ENCODE data around the gene UPP1. TPM values are rescaled to one million over a fixed set of nuclear protein-coding genes. Genes with fewer than 3 reads are reported as not detected.

UPP1 gene
- 58.2 to 97.8 TPM (median 77.8 TPM) in 5 replicates for total RNA-seq (2022; extraction: Qiagen RNA extraction)

GRCh38 chr7:48089046-48090003 lies at the start of gene UPP1:
UPP1 (plus strand) TSS chr7:48089265; CDS start chr7:48094784, 5,519 bp downstream.

Other genes starting within 250 kb of the UPP1 start
- gene PKD1L1, start 140.8 kb upstream of the UPP1 start, total RNA-seq (2022; extraction: Qiagen RNA extraction) = 0.07 to 0.44 TPM (median 0.32 TPM) in 5 replicates
- 16.2 to 20.6 TPM (median 18.0 TPM) in 5 replicates for gene HUS1, start 109.7 kb upstream of the UPP1 start, total RNA-seq (2022; extraction: Qiagen RNA extraction)
- gene SUN3, start 60.2 kb upstream of the UPP1 start, total RNA-seq (2022; extraction: Qiagen RNA extraction) = 0.19 TPM in 1 of 5 replicates, not detected in the others
- 0.24 to 0.45 TPM (median 0.31 TPM) in 5 replicates for gene C7orf57, start 53.7 kb upstream of the UPP1 start, total RNA-seq (2022; extraction: Qiagen RNA extraction)
- gene ABCA13, start 82.2 kb downstream of the UPP1 start, total RNA-seq (2022; extraction: Qiagen RNA extraction) = 0.04 to 0.08 TPM (median 0.05 TPM) in 4 of 5 replicates, not detected in the other